Smooth muscle cell (in vitro differentiated cells): Measurements from ENCODE around the gene SLC15A1. TPM values are rescaled to one million over a fixed set of nuclear protein-coding genes. Genes with fewer than 3 reads are reported as not detected.
A peak's percentile ranks its signal among the peaks of the same experiment; 100 is the strongest.

Experiments
- DNase-seq: peaks from one replicate; lab custom pipeline; 2025; ENCODE audit not compliant: unreplicated experiment; lab: John Stamatoyannopoulos, UW
- H2AFZ ChIP-seq: fragments of 200-600 bp; sonication (generic); 2 replicates; pipeline ENCODE4 v1.6.0; 2016; ENCODE audit warnings: antibody characterized with exemption, low read depth, mild to moderate bottlenecking
- H3F3A ChIP-seq: fragments of 200-600 bp; sonication (generic); 2 replicates; pipeline ENCODE4 v1.6.0; 2017; ENCODE audit warnings: antibody characterized with exemption, low read depth
- H3K27ac ChIP-seq: fragments of 200-600 bp; sonication (generic); 2 replicates; pipeline ENCODE4 v1.5.1; 2016; ENCODE audit warnings: low read depth, mild to moderate bottlenecking
- H3K27me3 ChIP-seq: fragments of 200-600 bp; sonication (generic); 2 replicates; pipeline ENCODE4 v1.6.1; 2016; ENCODE audit warnings: low read depth, mild to moderate bottlenecking
- H3K36me3 ChIP-seq: fragments of 200-600 bp; sonication (generic); 2 replicates; pipeline ENCODE4 v1.5.1; 2016; ENCODE audit warnings: low read depth
- H3K4me1 ChIP-seq: fragments of 200-600 bp; sonication (generic); 2 replicates; pipeline ENCODE4 v1.5.1; 2016; ENCODE audit warnings: low read depth
- H3K4me2 ChIP-seq: fragments of 200-600 bp; sonication (generic); 2 replicates; pipeline ENCODE4 v1.6.0; 2016; ENCODE audit warnings: mild to moderate bottlenecking
- H3K4me3 ChIP-seq: fragments of 200-600 bp; sonication (generic); 2 replicates; pipeline ENCODE4 v1.5.1; 2016; ENCODE audit warnings: mild to moderate bottlenecking
- H3K79me2 ChIP-seq: fragments of 200-600 bp; sonication (generic); 2 replicates; pipeline ENCODE4 v1.6.0; 2016; ENCODE audit warnings: low read depth, mild to moderate bottlenecking
- H3K9ac ChIP-seq: fragments of 200-600 bp; sonication (generic); 2 replicates; pipeline ENCODE4 v1.6.0; 2016; ENCODE audit warnings: low read depth
- H3K9me3 ChIP-seq: fragments of 200-600 bp; sonication (generic); replicated peaks from 2 replicates; pipeline ENCODE4 v1.5.1; 2016; ENCODE audit warnings: low read depth
- H4K20me1 ChIP-seq: fragments of 200-600 bp; sonication (generic); 2 replicates; pipeline ENCODE4 v1.6.0; 2016; ENCODE audit warnings: low read depth
- WGBS: methylation state at CpG from one replicate; pipeline ENCODE4 v1.1.7; 2016; ENCODE audit warnings: low lambda C conversion rate; 5-methylcytosine and 5-hydroxymethylcytosine counted together
- polyA plus RNA-seq: library from polyadenylated mRNA; unstranded; fragments of >200 nt; fragmentation: Nextera tagmentation; extraction: Ambion mirVana; gene quantifications from 2 replicates; pipeline ENCODE4 v1.2.1, GENCODE V29; 2016
- total RNA-seq: library from RNA; depleted of rRNA; stranded (reverse); fragments of >200 nt; gene quantifications from 2 replicates; pipeline ENCODE4 v1.2.3, GENCODE V29; 2014
- TF ChIP-seq, protein P1 (sequence below): fragments of 200-600 bp; sonication (generic); IDR thresholded peaks from 2 replicates; pipeline ENCODE4 v1.5.1; 2017; ENCODE audit warnings: borderline replicate concordance, mild to moderate bottlenecking, antibody characterized with exemption; ENCODE audit not compliant: insufficient read depth, poor library complexity, severe bottlenecking

Gene SLC15A1
- total and polyA plus RNA-seq, 2 experiments from 2014 or later, result 0.13 to 0.31 TPM

DNA sequence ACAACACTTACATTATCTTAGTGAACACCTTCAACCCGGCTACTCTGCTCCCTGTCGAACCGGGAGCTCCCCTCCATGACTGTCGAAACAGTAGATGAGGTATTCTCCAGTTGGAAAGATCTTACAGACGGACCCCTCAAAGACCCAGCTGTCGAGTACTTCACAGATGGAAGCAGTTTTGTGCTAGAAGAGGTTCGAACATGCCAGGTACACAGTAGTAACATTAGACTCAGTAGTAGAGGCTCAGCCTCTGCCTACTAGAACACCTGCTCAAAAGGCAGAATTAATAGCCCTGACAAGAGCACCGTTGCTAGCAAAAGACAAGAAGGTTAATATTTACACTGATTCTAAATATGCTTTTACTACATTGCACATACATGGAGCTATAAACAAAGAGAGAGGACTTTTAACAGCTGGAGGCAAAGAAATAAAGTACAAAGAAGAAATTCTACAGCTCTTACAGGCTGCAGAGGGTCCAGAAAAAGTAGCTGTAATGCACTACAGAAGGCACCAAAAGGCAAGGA lies 13.6 kb upstream of the SLC15A1 start:
- Histone ChIP-seq H3K79me2 (no peaks in the 10 kb centered on the region), H3K9ac (no peak overlapping the region), H3K9me3 (no peaks in the 10 kb centered on the region), H3K4me3 (no peak overlapping the region), H4K20me1 (no peaks in the 10 kb centered on the region), H3K36me3 (no peaks in the 10 kb centered on the region), H3K4me1 (no peaks in the 10 kb centered on the region), H2AFZ (no peak overlapping the region), H3K27me3 (no peaks in the 10 kb centered on the region), H3K4me2 (no peak overlapping the region), H3K27ac (no peak overlapping the region), H3F3A (no peaks in the 10 kb centered on the region)
- 95% methylated on average over 8 of the region's 8 CpGs for WGBS
- DNase-seq, result no peak
- TF ChIP-seq, protein P1, sequence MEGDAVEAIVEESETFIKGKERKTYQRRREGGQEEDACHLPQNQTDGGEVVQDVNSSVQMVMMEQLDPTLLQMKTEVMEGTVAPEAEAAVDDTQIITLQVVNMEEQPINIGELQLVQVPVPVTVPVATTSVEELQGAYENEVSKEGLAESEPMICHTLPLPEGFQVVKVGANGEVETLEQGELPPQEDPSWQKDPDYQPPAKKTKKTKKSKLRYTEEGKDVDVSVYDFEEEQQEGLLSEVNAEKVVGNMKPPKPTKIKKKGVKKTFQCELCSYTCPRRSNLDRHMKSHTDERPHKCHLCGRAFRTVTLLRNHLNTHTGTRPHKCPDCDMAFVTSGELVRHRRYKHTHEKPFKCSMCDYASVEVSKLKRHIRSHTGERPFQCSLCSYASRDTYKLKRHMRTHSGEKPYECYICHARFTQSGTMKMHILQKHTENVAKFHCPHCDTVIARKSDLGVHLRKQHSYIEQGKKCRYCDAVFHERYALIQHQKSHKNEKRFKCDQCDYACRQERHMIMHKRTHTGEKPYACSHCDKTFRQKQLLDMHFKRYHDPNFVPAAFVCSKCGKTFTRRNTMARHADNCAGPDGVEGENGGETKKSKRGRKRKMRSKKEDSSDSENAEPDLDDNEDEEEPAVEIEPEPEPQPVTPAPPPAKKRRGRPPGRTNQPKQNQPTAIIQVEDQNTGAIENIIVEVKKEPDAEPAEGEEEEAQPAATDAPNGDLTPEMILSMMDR, result no peak

DNA sequence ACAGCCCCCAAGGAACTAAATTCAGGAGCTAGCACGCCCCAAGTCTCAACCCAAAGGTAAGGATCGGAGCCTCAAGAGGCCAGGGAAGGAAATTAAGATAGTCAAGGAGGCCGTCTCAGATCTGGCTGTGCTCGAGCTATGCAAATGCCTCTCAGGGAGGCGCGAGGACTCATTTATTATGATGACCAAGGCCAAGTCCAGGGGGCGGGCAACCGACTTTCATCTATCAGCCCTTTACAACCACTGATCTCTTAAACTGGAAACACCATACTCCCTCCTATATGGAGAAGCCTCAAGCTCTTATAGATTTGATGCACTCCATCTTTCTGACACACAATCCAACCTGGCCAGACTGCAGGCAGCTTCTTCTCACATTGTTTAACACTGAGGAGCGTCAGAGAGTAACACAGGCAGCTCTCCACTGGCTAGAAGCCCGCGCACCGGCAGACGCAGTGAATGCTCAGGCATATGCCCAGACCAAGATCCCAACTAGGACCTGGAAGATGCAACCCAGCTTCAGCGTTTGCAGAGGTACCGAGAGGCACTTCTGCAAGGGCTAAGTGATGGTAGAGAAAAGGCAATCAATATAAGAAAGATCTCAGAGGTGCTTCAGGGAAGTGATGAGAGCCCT lies 9.6 kb upstream of the SLC15A1 start:
- Histone ChIP-seq H3K36me3 (no peaks in the 10 kb centered on the region), H3K4me1 (no peaks in the 10 kb centered on the region), H3K27ac (no peak overlapping the region), H4K20me1 (no peaks in the 10 kb centered on the region), H2AFZ (no peak overlapping the region), H3F3A (no peaks in the 10 kb centered on the region), H3K9ac (no peak overlapping the region), H3K4me2 (peak overlapping the region; percentile 9), H3K9me3 (no peaks in the 10 kb centered on the region), H3K79me2 (no peaks in the 10 kb centered on the region), H3K4me3 (no peak overlapping the region), H3K27me3 (no peaks in the 10 kb centered on the region)
- DNase-seq, result no peak
- 89% methylated on average over 15 of the region's 15 CpGs for WGBS
- TF ChIP-seq, protein P1, result no peak

GRCh38 chr13:98761126-98761985 lies 8.9 kb upstream of the SLC15A1 start:
- no peaks in the 10 kb centered on the region for H3K9me3 ChIP-seq
- H3K9ac ChIP-seq, result no peak overlapping the region
- no peak overlapping the region for H3K27ac ChIP-seq
- TF ChIP-seq, protein P1, result no peak
- no peak for DNase-seq
- H3K27me3 ChIP-seq, result no peaks in the 10 kb centered on the region
- H3K4me3 ChIP-seq, result no peak overlapping the region
- H2AFZ ChIP-seq, result no peak overlapping the region
- H4K20me1 ChIP-seq, result no peaks in the 10 kb centered on the region
- H3K79me2 ChIP-seq, result no peaks in the 10 kb centered on the region
- no peaks in the 10 kb centered on the region for H3F3A ChIP-seq
- H3K4me1 ChIP-seq, result no peaks in the 10 kb centered on the region
- H3K4me2 ChIP-seq, result peak overlapping the region; percentile 9
- WGBS, result 82% methylated on average over 14 of the region's 15 CpGs
- no peaks in the 10 kb centered on the region for H3K36me3 ChIP-seq
